ENCODE results near the gene NME7.

- TF ChIP-seq GABPA (IDR thresholded peaks at IDR 0.05 in 1 of 2, conservative IDR thresholded peaks at IDR 0.05 in 1 of 2) (no peak), CTCF (IDR thresholded peaks at IDR 0.05; ENCODE audit: low read depth, low read length, missing input control) (no peak), ZBTB33 (IDR thresholded peaks at IDR 0.05) (no peak)
Measured at GRCh38 chr1:169340882-169341281, 26.7 kb downstream of the NME7 start.

All from liver (tissue), 3 donors.